GM18867 (cell line): ENCODE data around the gene CRCP.

Source experiments
- ATAC-seq: cut with Tn5 transposase; IDR thresholded peaks from one replicate; pipeline ENCODE4 v1.9.1; 2021; ENCODE audit warnings: mild to moderate bottlenecking, moderate library complexity; ENCODE audit not compliant: unreplicated experiment

Gene CRCP

GRCh38 chr7:66187905-66188304, 73.3 kb downstream of the CRCP start:
- no peak for ATAC-seq

- no peak for ATAC-seq
These were observed 74.0 kb downstream of the CRCP start for GRCh38 chr7:66188645-66189044.

- no peak for ATAC-seq
These were observed 75.3 kb downstream of the CRCP start for GRCh38 chr7:66189695-66190503.

GRCh38 chr7:66190504-66190857, 75.8 kb downstream of the CRCP start:
- ATAC-seq = no peak

GRCh38 chr7:66193146-66193725, 78.6 kb downstream of the CRCP start:
- ATAC-seq = no peak

- ATAC-seq = no peak
These were observed 83.8 kb downstream of the CRCP start for GRCh38 chr7:66198469-66198868.

- no peak for ATAC-seq
These were observed 84.3 kb downstream of the CRCP start for GRCh38 chr7:66198956-66199355.

- no peak for ATAC-seq
These were observed 87.8 kb downstream of the CRCP start for GRCh38 chr7:66202441-66202840.
